MM.1S (cell line): ENCODE data around the gene DISC1.

ENCODE experiments used
- EZH2 ChIP-seq: fragments of 300-600 bp; sonication (generic); optimal IDR thresholded peaks from 2 replicates; pipeline ENCODE3; 2017; ENCODE audit warnings: low read depth, mild to moderate bottlenecking, antibody characterized with exemption, low read length, mixed read lengths
- TF ChIP-seq, protein P1 (sequence below): fragments of 300-600 bp; sonication (generic); IDR thresholded peaks from 2 replicates; pipeline ENCODE4 v1.5.1; 2016; ENCODE audit warnings: antibody characterized with exemption, low read length, mixed read lengths

DNA sequence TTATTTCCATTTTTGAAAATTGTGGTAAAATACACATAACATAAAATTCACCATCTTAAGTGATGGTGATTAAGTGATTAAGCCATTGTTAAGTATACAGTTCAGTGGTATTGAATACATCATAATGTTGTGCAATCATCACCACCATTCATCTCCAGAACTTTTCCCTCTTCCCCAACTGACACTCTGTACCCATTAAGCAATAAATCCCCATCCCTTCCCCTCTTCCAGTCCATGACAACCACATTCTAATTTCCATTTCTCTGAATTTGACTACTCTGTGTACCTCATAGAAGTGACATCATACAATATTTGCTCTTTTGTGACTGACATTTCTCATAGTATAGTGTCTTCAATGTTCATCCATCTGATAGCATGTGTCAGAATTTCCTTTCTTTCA lies 124.8 kb downstream of the DISC1 start:
- TF ChIP-seq, protein P1, sequence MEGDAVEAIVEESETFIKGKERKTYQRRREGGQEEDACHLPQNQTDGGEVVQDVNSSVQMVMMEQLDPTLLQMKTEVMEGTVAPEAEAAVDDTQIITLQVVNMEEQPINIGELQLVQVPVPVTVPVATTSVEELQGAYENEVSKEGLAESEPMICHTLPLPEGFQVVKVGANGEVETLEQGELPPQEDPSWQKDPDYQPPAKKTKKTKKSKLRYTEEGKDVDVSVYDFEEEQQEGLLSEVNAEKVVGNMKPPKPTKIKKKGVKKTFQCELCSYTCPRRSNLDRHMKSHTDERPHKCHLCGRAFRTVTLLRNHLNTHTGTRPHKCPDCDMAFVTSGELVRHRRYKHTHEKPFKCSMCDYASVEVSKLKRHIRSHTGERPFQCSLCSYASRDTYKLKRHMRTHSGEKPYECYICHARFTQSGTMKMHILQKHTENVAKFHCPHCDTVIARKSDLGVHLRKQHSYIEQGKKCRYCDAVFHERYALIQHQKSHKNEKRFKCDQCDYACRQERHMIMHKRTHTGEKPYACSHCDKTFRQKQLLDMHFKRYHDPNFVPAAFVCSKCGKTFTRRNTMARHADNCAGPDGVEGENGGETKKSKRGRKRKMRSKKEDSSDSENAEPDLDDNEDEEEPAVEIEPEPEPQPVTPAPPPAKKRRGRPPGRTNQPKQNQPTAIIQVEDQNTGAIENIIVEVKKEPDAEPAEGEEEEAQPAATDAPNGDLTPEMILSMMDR = no peak
- TF ChIP-seq EZH2 = no peak
